Activated CD4-positive, CD25-positive, alpha-beta regulatory T cell treated with anti-CD3 and anti-CD28 coated beads, Interleukin-2, amount 50 U/mL, for 72 hours (primary cell): ENCODE data around the gene NEK7.
"Not testable (repeated sequence)": the region's sequence is repeated elsewhere in the genome, so short reads cannot be mapped to it uniquely, and the experiment has no call there.

Source experiments
- DNase-seq: peaks from one replicate; pipeline ENCODE4 v3.0.0; 2021

The NEK7 gene

DNA sequence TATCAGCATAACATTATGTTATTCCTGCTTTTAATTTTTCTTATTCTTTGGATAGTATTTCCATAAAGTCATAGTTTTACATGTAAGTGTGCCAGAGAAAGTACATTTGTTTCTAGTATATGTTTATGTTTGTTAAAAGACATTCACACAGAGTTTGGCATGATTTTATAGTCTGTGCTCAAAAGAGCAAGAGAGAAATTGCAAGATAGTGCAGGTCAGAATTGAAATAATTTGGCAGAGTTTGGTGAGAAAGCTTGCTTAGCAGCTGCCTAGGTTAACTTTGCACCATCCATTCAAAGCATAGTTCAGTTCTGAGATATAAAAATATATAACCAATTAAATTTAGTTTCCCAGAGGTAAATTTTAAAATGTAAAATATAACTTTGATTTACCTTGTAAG, 17.0 kb downstream of the NEK7 start:
- DNase-seq, result no peak

DNA sequence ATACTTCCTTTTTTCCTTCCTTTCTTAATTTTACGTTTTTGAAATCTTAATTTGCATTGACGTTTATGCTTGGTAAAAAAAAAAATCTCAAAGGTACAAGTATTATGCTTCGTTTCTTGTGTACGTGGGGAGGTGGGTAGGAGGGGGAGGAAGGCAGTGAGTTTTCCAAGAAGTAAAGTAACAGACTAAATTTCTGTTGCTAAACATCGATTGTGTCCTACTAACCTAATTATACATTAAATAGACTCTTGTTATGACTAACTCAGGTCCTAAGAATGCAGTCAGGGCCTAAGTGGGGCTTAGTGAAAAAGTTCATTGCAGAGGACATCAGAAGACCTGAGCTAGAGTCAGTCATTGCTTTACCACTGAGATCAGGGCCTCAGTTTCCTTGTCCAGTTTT, 17.5 kb downstream of the NEK7 start:
- no peak for DNase-seq

- DNase-seq, result no peak
These were observed 18.8 kb downstream of the NEK7 start for GRCh38 chr1:198175423-198176170.

- no peak for DNase-seq
These were observed 19.4 kb downstream of the NEK7 start for GRCh38 chr1:198176179-198176578.

- DNase-seq, result no peak
These were observed 20.7 kb downstream of the NEK7 start for GRCh38 chr1:198177546-198177945.

GRCh38 chr1:198178615-198179014, 21.8 kb downstream of the NEK7 start:
- no peak for DNase-seq

DNA sequence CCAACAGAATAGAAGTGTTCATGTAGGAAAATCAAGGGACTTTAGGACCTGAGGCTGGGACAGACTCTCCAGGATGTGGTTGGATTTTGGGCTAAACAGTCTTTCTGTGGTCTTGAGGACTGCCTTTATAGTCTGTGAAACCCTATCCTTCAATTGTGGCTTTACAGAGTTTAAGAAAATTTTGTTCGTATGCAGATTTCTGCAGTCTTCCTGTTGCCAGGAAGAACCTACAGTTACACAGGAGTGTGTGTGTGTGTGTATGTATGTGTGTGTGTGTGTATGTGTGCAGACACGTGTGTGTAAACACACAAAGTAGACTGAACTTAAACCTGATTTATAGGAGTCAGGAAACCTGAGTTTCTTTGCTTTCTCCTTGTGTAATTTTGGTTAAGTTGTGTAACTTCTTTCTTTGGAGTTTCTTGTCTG, 22.8 kb downstream of the NEK7 start:
- no peak for DNase-seq

DNA sequence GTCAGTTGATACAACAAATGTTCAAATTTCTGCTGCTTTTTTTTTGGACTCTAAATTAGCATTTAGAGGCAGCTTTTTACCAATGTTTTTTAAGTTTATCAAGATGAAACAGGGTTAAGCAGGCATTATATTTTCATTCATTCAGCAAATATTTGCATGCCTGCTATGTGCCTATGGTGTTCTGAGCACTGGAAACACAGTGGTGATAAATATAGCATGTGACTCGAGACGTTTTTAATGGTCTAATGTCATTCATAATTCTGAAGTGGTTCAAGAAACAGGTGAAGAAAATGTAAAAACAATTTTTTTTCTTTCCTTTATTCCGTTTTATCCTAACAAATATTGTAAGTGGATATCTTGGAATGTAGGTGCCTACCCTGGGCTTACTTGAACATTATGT, 26.8 kb downstream of the NEK7 start:
- DNase-seq, result no peak

DNA sequence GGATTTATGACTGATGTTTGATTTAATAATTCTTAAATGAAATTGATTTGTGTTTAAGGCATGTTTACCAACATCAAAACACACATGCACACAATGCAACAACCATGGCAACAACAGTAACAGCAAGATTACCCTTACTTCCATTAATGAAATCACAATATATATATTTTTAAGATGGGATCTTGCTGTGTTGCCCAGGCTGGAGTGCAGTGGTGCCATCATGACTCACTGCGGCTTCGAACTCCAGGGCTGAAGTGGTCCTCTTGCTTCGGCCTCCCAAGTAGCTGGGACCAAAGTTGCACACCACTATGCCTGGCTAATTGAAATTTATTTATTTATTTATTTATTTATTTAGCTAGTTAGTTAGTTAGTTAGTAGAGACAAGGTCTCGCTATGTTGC, 27.7 kb downstream of the NEK7 start:
- no peak for DNase-seq

GRCh38 chr1:198185146-198185545, 28.3 kb downstream of the NEK7 start:
- no peak for DNase-seq

DNA sequence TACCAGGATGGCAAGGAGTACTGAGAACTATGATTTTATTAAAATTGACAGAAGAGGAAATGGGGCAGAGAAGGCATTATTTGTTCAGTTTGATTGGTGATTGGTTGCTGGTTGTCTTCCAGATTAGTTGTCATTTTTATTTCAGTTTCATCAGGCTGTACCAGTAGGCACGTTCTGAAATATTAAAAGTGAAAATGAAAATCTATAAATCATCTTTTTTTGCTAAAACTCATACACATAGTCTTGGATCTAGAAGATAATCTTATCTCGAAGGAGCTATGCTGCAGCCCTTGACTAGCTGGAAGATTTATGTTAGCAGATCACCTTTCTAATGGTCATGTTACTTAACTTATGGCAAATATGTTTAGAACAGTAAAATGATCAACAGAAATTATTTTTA, 29.0 kb downstream of the NEK7 start:
- DNase-seq, result no peak

GRCh38 chr1:198186916-198187580, 30.2 kb downstream of the NEK7 start:
- no peak for DNase-seq

DNA sequence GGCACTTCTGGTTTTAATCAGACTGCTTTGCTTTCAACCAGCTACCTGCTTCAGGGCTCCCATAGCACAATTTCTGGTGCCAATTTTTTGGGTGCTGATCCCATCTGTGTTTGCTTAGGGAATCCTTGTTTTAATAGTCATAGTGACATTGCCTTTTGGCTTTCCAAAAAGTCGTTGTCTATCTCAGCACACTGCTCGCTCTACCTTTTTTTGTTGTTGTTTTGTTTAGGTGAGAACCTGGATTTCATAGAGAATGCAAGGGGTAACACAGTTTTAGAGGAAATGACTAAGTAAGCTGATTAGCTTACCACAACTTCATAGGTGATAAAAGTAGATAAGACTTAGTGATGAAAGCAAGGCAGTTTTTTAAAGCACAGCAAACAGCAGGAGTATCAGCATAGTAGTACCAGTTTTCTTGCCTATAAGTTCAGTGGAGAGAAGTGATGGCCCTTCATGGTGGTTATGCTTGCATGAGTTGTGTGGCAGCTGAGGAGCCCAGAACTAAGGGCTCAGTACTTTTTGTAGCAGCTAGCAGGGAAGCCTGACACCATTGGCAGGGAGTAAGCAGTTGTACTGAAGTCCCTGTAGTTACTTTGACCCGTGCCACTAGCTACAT, 31.3 kb downstream of the NEK7 start:
- no peak for DNase-seq

DNA sequence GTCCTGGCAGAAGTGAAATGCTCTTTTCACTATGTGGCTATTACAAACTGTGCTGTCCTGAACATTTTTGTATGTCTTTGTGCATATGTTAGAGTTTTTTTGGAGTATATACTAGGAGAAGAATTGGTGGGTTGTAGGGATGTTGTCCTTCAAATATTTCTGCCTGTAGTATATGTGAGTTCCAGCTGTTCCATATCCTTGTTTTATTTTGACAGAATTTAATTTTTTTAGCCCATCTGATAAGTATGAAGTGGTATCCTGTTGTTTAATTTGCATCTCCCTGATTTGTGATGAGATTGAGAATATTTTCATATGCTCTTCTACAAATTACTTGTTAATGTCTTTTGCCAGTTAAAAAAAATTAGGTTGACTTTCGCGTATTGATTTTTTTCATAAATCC, 34.3 kb downstream of the NEK7 start:
- no peak for DNase-seq

DNA sequence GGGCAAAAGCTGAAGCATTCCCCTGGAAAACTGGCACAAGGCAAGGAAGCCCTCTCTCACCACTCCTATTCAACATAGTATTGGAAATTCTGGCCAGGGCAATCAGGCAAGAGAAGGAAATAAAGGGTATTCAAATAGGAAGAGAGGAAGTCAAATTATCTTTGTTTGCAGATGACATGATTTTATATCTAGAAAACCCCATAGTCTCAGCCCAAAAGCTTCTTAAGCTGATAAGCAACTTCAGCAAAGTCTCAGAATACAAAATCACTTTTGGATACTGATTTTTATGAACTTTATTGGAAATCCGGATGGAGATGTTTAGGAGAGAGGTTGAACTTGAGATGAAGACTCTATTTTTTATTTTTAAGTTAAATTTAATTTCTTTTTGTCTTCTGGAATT, 37.1 kb downstream of the NEK7 start:
- DNase-seq, result not testable (repeated sequence)

DNA sequence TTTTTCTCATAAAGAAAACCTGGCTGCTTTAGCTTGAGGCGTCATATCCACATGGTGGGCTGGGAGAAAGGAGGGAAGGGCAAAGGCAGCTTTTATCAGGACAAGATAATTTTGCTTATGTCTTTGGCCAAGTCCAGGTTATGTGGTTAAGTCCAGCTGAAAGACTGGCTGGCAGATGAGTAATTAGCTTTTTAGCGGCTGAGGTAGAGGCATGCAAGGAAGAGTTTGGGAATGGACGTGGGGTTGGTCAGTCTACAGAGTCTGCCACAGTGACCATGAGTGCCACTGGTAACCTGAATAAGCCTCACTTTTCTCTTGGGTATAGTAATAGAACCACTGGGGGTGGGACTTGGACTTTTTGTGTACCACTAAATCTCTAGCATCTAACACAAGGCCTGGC, 39.8 kb downstream of the NEK7 start:
- no peak for DNase-seq

DNA sequence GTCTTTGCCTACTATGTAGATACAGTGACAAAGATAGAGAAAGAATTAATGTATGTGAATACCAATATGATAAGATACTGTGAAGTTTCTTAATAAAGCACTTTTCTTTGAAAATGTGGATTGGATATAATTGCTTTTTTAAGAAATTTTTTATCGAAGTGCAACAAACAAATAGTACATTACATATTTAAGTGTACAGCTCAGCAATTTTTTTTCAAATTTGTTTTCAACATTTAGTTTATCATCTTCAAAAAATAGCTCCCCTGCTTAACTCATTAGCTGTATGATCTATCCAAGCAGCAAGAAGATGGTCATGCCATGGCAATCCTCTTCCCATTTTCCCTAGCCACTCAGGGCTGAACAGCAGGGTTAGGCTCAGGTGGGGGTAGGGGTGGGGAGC, 40.5 kb downstream of the NEK7 start:
- DNase-seq, result no peak

DNA sequence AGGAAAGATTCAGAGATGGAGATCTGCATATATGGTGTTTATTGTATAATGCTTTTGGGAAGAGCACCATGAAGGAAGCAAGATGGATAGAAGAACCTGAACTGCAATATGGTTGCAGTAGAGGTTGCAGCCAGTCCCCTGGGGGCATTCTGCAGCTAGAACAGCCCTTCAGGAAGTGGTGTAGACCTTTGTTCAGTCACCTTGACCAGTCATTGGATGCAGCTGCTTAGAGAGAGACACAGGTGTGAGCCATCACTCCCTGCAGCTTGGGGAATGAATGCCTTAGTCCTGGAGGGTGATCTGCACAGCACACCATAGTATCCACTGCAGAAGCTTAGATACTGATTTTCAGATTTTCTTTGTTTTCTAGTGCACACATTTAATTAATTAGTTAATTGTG, 42.3 kb downstream of the NEK7 start:
- no peak for DNase-seq

- no peak for DNase-seq
These were observed 45.4 kb downstream of the NEK7 start for GRCh38 chr1:198201956-198202784.

GRCh38 chr1:198203434-198203833, 46.6 kb downstream of the NEK7 start:
- DNase-seq, result no peak

GRCh38 chr1:198205016-198205684, 48.4 kb downstream of the NEK7 start:
- no peak for DNase-seq

DNA sequence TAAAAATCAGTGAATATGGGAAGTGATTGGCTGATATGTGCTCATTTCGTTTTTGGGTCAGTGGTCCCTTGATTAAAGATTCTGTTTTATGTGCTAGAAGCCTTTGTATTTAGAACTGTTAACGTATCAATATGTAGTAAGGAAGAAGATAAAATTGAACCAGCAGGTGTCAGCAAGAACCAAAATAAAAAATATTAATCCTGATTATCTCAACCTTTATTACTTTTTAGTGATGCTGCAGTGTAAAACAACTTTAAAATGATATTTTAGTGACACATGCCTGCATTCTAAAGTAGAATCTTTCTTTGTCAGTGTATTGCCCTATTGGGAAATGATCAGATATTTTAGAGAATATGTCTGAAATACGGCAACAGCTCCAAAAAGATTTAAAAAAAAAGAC, 49.5 kb downstream of the NEK7 start:
- no peak for DNase-seq

DNA sequence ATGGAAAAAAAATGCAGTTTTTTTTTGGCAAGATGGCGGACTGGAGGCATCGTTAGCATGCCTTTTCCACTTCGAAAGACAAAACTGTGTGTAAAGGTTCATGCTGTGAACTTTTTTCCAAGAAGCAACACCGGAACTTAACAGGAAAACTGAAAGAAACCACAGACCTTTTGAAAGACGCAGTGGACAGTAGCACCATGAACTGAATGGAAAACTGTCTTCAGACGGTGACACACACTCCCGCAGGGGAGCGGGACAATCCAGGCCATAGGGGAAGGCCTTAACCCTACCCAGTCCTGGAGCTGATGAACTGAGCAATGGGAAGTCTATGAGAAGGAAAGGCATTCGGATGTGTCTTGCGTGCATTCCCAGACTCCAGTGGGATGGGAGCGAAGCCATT, 54.9 kb downstream of the NEK7 start:
- DNase-seq, result no peak
